Sigmoid colon (tissue), 3 donors: Measurements from ENCODE around the gene GLIPR1.

Source experiments
- CTCF ChIP-seq, 4 experiments: fragments of 450-650 bp in 3 of 4; fragments of 200-600 bp in 1 of 4; IDR thresholded peaks; one replicate each; pipeline ENCODE4 v1.5.1; 2016 to 2019; ENCODE audit warnings: antibody characterized with exemption in 4 of 4, mild to moderate bottlenecking in 3 of 4, moderate library complexity in 2 of 4
- POLR2A ChIP-seq, 2 donors: fragments of 450-650 bp; IDR thresholded peaks; one replicate each; pipeline ENCODE4 v1.6.1; 2016; ENCODE audit warnings: antibody characterized with exemption in 2 of 2, mild to moderate bottlenecking in 2 of 2, moderate library complexity in 2 of 2

GRCh38 chr12:75529826-75530225 lies 49.3 kb downstream of the GLIPR1 start:
- no peak for TF ChIP-seq CTCF (IDR thresholded peaks at IDR 0.05)
- TF ChIP-seq POLR2A (IDR thresholded peaks at IDR 0.05) = no peak
